H1 (cell line): ENCODE results near the gene RPTOR. TPM values are rescaled to one million over a fixed set of nuclear protein-coding genes. Genes with fewer than 3 reads are reported as not detected.

ENCODE experiments used
- ATF3 ChIP-seq: IDR thresholded peaks from 2 replicates; pipeline ENCODE4 v1.6.1; 2011; ENCODE audit warnings: low read depth, mild to moderate bottlenecking, low read length; ENCODE audit not compliant: insufficient read depth
- CREB1 ChIP-seq: IDR thresholded peaks from 2 replicates; pipeline ENCODE4 v1.6.1; 2012; ENCODE audit warnings: inconsistent platforms
- JUN ChIP-seq: IDR thresholded peaks from 2 replicates; pipeline ENCODE4 v1.6.1; 2011; ENCODE audit warnings: low read depth, mild to moderate bottlenecking, improper control_type of control experiment, low read length
- NANOG ChIP-seq: IDR thresholded peaks from 2 replicates; pipeline ENCODE4 v1.6.1; 2011; ENCODE audit warnings: low read length, low read depth, mild to moderate bottlenecking, inconsistent platforms; ENCODE audit not compliant: insufficient read depth, poor library complexity, severe bottlenecking
- NRF1 ChIP-seq: IDR thresholded peaks from 2 replicates; pipeline ENCODE4 v1.6.1; 2011; ENCODE audit warnings: mild to moderate bottlenecking, low read depth, low read length, improper control_type of control experiment
- SIN3A ChIP-seq, 2 experiments: IDR thresholded peaks in 1 of 2; conservative IDR thresholded peaks in 1 of 2; 2 replicates each; pipeline ENCODE4 v1.6.1; 2011 to 2012; ENCODE audit warnings: low read length in 2 of 2, improper control_type of control experiment in 1 of 2, low read depth in 1 of 2, mild to moderate bottlenecking in 1 of 2
- polyA plus RNA-seq, 7 experiments: library from polyadenylated mRNA; depleted of rRNA in 3 of 7; stranded (reverse) in 5 of 7; unstranded in 2 of 7; fragments of >200 nt in 5 of 7; fragments of 200-250 nt in 2 of 7; gene quantifications; 1 replicate in 5 of 7; 2 replicates in 1 of 7; 4 replicates in 1 of 7; pipeline versions ENCODE4 v1.2.1 to v1.2.3, GENCODE V29; 2011 to 2013; ENCODE audit warnings: missing spikeins in 2 of 7, mixed read lengths in 2 of 7
- total RNA-seq: library from RNA; stranded (reverse); fragmentation: NEBNext Ultra II Directional; extraction: Animal tissue kit (Norgen Biotek cat#: 25700); gene quantifications from 2 replicates; pipeline ENCODE4 v1.2.1, GENCODE V29; 2021

Gene RPTOR
- total and polyA plus RNA-seq, 2 of the 8 experiments (the other 6 are each of a cell fraction or from before 2014, with no cell fraction given) = 6.9 to 28.7 TPM

- TF ChIP-seq CREB1 (no peak), NANOG (no peak), JUN (no peak), ATF3 (no peak), NRF1 (no peak), SIN3A (conservative IDR thresholded peaks at IDR 0.05 in 1 of 2, IDR thresholded peaks at IDR 0.05 in 1 of 2; ENCODE audit: low read depth in 1 of 2, low read length in 2 of 2) (no peak)
- TF ChIP-seq, all 59 proteins: peak for 0
Measured at GRCh38 chr17:80716986-80717719, 172.5 kb downstream of the RPTOR start (continued).
